Hematopoietic multipotent progenitor cell treated with erythropoietin and hydrocortisone succinate and interleukin-3 and kit ligand, for 4 days (in vitro differentiated cells): Measurements from ENCODE around the gene CCDC88C.
A peak's percentile ranks its signal among the peaks of the same experiment; 100 is the strongest.
"Not testable (repeated sequence)": the region's sequence is repeated elsewhere in the genome, so short reads cannot be mapped to it uniquely, and the experiment has no call there.

ENCODE experiments used
- DNase-seq: peaks from one replicate; pipeline ENCODE4 v3.0.0-alpha.2; 2015

The CCDC88C gene

GRCh38 chr14:91283666-91284065 lies 134.0 kb downstream of the CCDC88C start:
- no peak for DNase-seq

GRCh38 chr14:91282954-91283645 lies 134.5 kb downstream of the CCDC88C start:
- DNase-seq, result no peak

GRCh38 chr14:91281346-91281745 lies 136.3 kb downstream of the CCDC88C start:
- DNase-seq, result no peak

GRCh38 chr14:91280129-91280528 lies 137.5 kb downstream of the CCDC88C start:
- no peak for DNase-seq

GRCh38 chr14:91279354-91279753 lies 138.3 kb downstream of the CCDC88C start:
- DNase-seq, result no peak

- no peak for DNase-seq
Measured at GRCh38 chr14:91278383-91278715, 139.3 kb downstream of the CCDC88C start.

- DNase-seq, result no peak
Measured at GRCh38 chr14:91277546-91278382, 139.9 kb downstream of the CCDC88C start.

GRCh38 chr14:91274796-91275195 lies 142.8 kb downstream of the CCDC88C start:
- DNase-seq, result no peak

- DNase-seq, result no peak
Measured at GRCh38 chr14:91273885-91274273, 143.7 kb downstream of the CCDC88C start.

- no peak for DNase-seq
Measured at GRCh38 chr14:91273273-91273884, 144.2 kb downstream of the CCDC88C start.

GRCh38 chr14:91272341-91273272 lies 145.0 kb downstream of the CCDC88C start:
- DNase-seq, result no peak

GRCh38 chr14:91271639-91272038 lies 146.0 kb downstream of the CCDC88C start:
- no peak for DNase-seq

GRCh38 chr14:91270619-91271018 lies 147.0 kb downstream of the CCDC88C start:
- no peak for DNase-seq

- DNase-seq, result no peak
Measured at GRCh38 chr14:91270188-91270587, 147.4 kb downstream of the CCDC88C start.

GRCh38 chr14:91269076-91269991 lies 148.3 kb downstream of the CCDC88C start:
- no peak for DNase-seq

GRCh38 chr14:91267965-91268437 lies 149.6 kb downstream of the CCDC88C start:
- peak; percentile 69 for DNase-seq

- DNase-seq, result not testable (repeated sequence)
Measured at GRCh38 chr14:91266276-91266675, 151.3 kb downstream of the CCDC88C start.

GRCh38 chr14:91265404-91265803 lies 152.2 kb downstream of the CCDC88C start:
- DNase-seq, result no peak

GRCh38 chr14:91264151-91265150 lies 153.2 kb downstream of the CCDC88C start:
- DNase-seq, result no peak

- no peak for DNase-seq
Measured at GRCh38 chr14:91263329-91263728, 154.3 kb downstream of the CCDC88C start.
